WTC11 (cell line): Measurements from ENCODE around the gene DYNLL1.
"Not testable (repeated sequence)": the region's sequence is repeated elsewhere in the genome, so short reads cannot be mapped to it uniquely, and the experiment has no call there.

Source experiments
- TCF7 ChIP-seq: sonication (generic); formaldehyde crosslinking; IDR thresholded peaks from 2 replicates; pipeline ENCODE4 v1.8.0; 2022; ENCODE audit warnings: mild to moderate bottlenecking, low read depth, missing genetic modification reagents, moderate library complexity
- TF ChIP-seq, protein P1 (sequence below): sonication (generic); formaldehyde crosslinking; IDR thresholded peaks from 2 replicates; pipeline ENCODE4 v1.8.0; 2022; ENCODE audit warnings: mild to moderate bottlenecking, missing genetic modification reagents
- TF ChIP-seq, protein P2 (sequence below): fragments of 200-600 bp; IDR thresholded peaks from 2 replicates; pipeline ENCODE4 v1.8.0; 2022; ENCODE audit warnings: antibody characterized with exemption

DNA sequence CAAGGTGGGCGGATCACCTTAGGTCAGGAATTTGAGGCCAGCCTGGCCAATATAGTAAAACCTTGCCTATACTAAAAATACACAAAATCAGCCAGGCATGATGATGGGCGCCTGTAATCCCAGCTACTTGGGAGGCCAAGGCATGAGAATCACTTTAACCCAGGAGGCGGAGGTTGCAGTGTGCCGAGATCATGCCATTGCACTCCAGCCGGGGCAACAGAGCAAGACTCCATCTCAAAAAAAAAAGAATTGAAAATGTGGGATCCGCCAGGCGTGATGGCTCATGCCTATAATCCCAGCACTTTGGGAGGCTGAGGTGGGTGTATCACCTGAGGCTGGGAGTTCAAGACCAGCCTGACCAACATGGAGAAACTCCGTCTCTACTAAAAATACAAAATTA lies 23.4 kb downstream of the DYNLL1 start:
- not testable (repeated sequence) for TF ChIP-seq TCF7 (CRISPR knock-in tag)
- TF ChIP-seq, protein P1, sequence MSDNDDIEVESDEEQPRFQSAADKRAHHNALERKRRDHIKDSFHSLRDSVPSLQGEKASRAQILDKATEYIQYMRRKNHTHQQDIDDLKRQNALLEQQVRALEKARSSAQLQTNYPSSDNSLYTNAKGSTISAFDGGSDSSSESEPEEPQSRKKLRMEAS, result not testable (repeated sequence)
- TF ChIP-seq, protein P2, sequence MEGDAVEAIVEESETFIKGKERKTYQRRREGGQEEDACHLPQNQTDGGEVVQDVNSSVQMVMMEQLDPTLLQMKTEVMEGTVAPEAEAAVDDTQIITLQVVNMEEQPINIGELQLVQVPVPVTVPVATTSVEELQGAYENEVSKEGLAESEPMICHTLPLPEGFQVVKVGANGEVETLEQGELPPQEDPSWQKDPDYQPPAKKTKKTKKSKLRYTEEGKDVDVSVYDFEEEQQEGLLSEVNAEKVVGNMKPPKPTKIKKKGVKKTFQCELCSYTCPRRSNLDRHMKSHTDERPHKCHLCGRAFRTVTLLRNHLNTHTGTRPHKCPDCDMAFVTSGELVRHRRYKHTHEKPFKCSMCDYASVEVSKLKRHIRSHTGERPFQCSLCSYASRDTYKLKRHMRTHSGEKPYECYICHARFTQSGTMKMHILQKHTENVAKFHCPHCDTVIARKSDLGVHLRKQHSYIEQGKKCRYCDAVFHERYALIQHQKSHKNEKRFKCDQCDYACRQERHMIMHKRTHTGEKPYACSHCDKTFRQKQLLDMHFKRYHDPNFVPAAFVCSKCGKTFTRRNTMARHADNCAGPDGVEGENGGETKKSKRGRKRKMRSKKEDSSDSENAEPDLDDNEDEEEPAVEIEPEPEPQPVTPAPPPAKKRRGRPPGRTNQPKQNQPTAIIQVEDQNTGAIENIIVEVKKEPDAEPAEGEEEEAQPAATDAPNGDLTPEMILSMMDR, result not testable (repeated sequence)
